Measurements from ENCODE around the gene OTOP2.
A peak's percentile ranks its signal among the peaks of the same experiment; 100 is the strongest.

OTOP2 gene

GRCh38 chr17:74925242-74925641 is 1.2 kb downstream of the OTOP2 start:
- DNase-seq, result no peak

- DNase-seq, result no peak
Measured at GRCh38 chr17:74928786-74929185, 4.7 kb downstream of the OTOP2 start.

GRCh38 chr17:74930535-74931036 is 6.5 kb downstream of the OTOP2 start:
- DNase-seq, result no peak

- DNase-seq, result no peak
Measured at GRCh38 chr17:74935048-74935447, 11.0 kb downstream of the OTOP2 start.

GRCh38 chr17:74935585-74936469 is 11.8 kb downstream of the OTOP2 start, which contains the start of gene OTOP3:
Gene OTOP3, plus strand, starts transcription at chr17:74935898. Its CDS starts 24 bp downstream, at chr17:74935922.
- DNase-seq, result no peak

GRCh38 chr17:74936470-74936799 is 12.4 kb downstream of the OTOP2 start:
- no peak for DNase-seq

GRCh38 chr17:74937064-74938051 is 13.3 kb downstream of the OTOP2 start:
- no peak for DNase-seq

GRCh38 chr17:74938194-74938950 is 14.3 kb downstream of the OTOP2 start:
- no peak for DNase-seq

GRCh38 chr17:74939534-74939933 is 15.5 kb downstream of the OTOP2 start:
- DNase-seq, result no peak

- DNase-seq, result no peak
Measured at GRCh38 chr17:74941128-74941725, 17.2 kb downstream of the OTOP2 start.

- DNase-seq, result peak; percentile 21
Measured at GRCh38 chr17:74943808-74944522, 19.9 kb downstream of the OTOP2 start.

GRCh38 chr17:74945543-74945942 is 21.5 kb downstream of the OTOP2 start:
- DNase-seq, result no peak

- DNase-seq, result no peak
Measured at GRCh38 chr17:74946641-74947040, 22.6 kb downstream of the OTOP2 start.

GRCh38 chr17:74947041-74947754 is 23.1 kb downstream of the OTOP2 start:
- no peak for DNase-seq

GRCh38 chr17:74949455-74950115 is 25.5 kb downstream of the OTOP2 start:
- DNase-seq, result no peak

GRCh38 chr17:74950207-74950606 is 26.1 kb downstream of the OTOP2 start:
- no peak for DNase-seq

GRCh38 chr17:74951065-74951464 is 27.0 kb downstream of the OTOP2 start:
- DNase-seq, result no peak

GRCh38 chr17:74951680-74952421 is 27.8 kb downstream of the OTOP2 start:
- no peak for DNase-seq

GRCh38 chr17:74952431-74953133 is 28.5 kb downstream of the OTOP2 start:
- DNase-seq, result no peak
